GM13977 (cell line): ENCODE measurements around the gene SPDYE5.

Experiments
- DNase-seq: peaks from one replicate; pipeline ENCODE4 v3.0.0; 2012; ENCODE audit warnings: low spot score
- in situ Hi-C: fragments of 300-500 bp; cut with MboI; formaldehyde crosslinking; loops from one replicate; pipeline ENCODE4 v1.12.0; 2022; ENCODE audit warnings: low sequenced_read_pairs, low pct_unique_long_range_greater_than_20kb, mixed read lengths, inconsistent platforms; ENCODE audit not compliant: unreplicated experiment
- TF ChIP-seq, protein P1 (sequence below): IDR thresholded peaks from 2 replicates; pipeline ENCODE4 v1.5.1; 2012; ENCODE audit warnings: mild to moderate bottlenecking, control low read depth; ENCODE audit not compliant: insufficient read depth; ENCODE audit errors: extremely low read depth, missing control alignments

The SPDYE5 gene

DNA sequence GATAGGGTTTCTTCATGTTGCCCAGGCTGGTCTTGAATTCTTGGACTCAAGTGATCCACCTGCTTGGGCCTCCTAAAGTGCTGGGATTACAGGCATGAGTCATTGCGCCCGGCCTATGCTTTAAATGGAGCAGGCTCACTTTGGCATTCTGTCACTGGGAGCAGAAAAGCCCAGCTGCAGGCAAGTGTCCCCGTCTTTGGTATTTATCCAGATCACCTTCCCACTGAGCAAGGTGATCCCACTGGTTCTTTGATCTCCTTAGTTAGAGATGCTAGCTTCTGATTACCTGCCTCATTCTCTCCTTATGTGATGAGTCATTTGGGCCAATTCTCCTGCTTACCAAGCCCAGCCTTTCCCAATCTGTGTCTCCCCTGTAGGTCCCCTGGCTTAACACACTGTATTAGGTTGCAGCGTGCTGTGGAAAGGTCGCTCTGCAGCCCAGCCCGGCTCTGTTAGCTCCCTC, 39.3 kb downstream of the SPDYE5 start:
- in situ Hi-C loops, result loop anchor here (25.0 kb wide), 1 partner anchor 469 kb away; the partner anchor contains the start of gene RCC1L
- no peak for DNase-seq
- TF ChIP-seq, protein P1, sequence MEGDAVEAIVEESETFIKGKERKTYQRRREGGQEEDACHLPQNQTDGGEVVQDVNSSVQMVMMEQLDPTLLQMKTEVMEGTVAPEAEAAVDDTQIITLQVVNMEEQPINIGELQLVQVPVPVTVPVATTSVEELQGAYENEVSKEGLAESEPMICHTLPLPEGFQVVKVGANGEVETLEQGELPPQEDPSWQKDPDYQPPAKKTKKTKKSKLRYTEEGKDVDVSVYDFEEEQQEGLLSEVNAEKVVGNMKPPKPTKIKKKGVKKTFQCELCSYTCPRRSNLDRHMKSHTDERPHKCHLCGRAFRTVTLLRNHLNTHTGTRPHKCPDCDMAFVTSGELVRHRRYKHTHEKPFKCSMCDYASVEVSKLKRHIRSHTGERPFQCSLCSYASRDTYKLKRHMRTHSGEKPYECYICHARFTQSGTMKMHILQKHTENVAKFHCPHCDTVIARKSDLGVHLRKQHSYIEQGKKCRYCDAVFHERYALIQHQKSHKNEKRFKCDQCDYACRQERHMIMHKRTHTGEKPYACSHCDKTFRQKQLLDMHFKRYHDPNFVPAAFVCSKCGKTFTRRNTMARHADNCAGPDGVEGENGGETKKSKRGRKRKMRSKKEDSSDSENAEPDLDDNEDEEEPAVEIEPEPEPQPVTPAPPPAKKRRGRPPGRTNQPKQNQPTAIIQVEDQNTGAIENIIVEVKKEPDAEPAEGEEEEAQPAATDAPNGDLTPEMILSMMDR, result no peak

DNA sequence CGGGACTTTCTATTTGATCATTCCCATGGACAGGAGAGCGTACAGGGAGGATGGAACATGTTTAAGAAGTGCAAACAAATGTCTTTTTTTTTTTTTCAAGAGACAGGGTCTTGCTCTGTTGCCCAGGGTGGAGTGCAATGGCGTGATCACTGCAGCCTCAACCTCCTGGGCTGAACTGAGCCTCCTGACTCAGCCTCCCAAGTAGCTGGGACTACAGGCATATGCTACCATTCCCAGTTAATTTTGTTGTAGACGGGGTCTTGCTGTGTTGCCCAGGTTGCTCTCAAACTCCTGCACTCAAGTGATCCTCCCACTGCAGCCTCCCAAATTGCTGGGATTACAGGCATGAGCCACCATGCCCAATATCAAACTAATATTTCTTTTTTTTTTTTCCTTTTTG, 40.5 kb downstream of the SPDYE5 start:
- no peak for DNase-seq
- TF ChIP-seq, protein P1, result no peak
- in situ Hi-C loops, result loop anchor here (25.0 kb wide), 1 partner anchor 470 kb away; the partner anchor contains the start of gene RCC1L

DNA sequence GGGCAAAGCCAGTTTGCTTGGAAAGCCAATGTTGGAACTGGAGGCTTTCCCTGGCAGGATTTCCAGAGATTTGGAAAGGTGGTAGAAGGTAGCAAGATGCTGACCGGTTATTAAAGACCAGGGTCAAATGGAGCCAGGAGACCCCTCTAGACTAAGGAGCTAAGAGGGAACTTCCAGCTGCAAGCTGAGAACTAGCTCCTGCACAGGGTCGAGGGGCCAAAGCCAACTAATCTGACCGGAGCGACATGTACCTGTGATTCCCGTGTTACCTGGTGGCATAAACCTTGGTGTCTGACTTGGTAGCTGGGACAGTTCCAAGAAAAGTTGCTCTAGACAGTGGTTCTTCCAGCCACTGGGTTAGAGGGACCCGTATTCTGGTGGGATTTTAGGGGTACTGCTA, 41.8 kb downstream of the SPDYE5 start:
- in situ Hi-C loops, result loop anchor here (25.0 kb wide), 1 partner anchor 472 kb away; the partner anchor contains the start of gene RCC1L
- TF ChIP-seq, protein P1, result no peak
- DNase-seq, result no peak

DNA sequence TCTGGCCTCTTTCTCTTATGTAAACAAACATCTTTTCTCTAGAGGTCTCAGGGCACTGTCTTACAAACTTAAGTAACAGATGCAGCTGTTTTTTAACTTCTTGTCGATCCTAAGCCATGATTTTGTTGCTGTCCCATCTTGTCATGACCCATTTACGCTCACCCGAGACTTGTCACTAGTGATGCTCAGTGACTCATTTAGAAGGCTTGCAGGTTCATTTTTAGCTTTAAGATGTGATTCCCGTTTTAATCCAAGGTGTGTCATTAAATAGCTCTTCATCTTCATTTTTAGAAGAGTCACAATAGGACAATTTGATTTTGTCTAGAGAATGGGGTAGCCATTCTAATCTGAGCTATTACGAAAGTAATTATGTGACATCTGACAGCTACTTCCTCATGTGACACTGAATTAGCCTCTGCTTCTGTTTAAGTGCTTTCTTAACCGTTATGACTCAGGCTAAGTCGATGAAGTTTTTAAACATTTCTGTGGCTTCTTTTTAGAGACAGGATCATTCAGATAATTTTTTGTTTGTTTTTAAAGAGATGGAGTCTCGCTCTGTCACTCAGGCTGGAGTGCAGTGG, 42.7 kb downstream of the SPDYE5 start:
- peak; percentile 78 for DNase-seq
- TF ChIP-seq, protein P1, result no peak
- in situ Hi-C loops, result loop anchor here (25.0 kb wide), 1 partner anchor 473 kb away; the partner anchor contains the start of gene RCC1L

DNA sequence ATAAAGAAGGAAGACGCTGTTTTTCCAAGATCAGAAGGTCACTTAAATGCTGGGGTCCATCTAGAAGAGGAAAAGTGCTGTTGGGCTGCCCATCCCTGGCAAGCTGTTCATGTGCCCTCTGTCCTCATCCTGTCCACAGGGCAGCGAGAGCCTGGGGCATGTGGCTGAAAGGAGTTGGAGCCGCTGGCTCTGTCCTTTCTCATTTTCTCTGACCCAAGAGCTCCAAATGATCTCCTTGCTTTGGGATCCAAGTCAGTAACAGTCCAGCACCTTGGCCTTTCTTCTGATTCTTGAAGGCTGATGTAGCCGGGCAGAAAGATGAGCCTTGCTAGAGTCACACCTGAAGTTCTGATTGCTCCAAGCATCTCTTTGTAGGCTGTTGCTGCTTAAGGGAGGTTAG, 44.4 kb downstream of the SPDYE5 start:
- DNase-seq, result no peak
- in situ Hi-C loops, result loop anchor here (25.0 kb wide), 1 partner anchor 474 kb away; the partner anchor contains the start of gene RCC1L
- TF ChIP-seq, protein P1, result no peak

DNA sequence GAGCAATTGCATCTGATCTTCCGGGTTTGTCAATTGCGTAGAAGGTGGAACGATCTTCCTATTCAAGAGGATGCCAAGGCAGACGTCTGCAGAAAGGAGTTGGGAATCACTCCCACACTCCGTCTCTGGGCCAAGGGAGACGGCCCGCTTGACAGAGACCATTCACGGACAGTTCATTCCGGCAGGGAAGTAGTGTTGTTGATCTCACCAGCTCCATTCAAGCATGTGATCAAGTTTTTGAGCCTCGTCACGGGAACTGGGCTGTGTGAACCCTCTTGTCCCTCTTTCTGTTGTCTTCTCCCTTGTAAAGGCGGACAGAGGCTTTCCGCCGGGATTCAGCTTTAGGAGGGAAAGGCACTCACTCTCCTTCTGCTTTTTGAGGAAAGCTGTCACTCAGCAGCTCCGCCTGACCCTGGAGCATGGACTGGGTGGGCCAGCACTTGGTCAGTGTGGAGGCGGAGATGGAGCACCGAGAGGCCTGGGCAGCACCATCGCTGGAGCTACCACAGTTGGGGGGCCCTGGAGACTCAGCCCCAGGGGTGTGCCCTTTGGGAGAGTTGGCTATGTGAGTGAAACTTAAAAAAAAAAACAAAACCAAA, 44.9 kb downstream of the SPDYE5 start:
- no peak for DNase-seq
- in situ Hi-C loops, result loop anchor here (25.0 kb wide), 1 partner anchor 475 kb away; the partner anchor contains the start of gene RCC1L
- TF ChIP-seq, protein P1, result no peak
